Testis (tissue), 2 donors: ENCODE results near the gene BLM.

ENCODE experiments used
- POLR2A ChIP-seq: fragments of 450-650 bp; IDR thresholded peaks from one replicate; pipeline ENCODE4 v1.6.1; 2017; ENCODE audit warnings: antibody characterized with exemption, mild to moderate bottlenecking, moderate library complexity
- TF ChIP-seq, protein P1 (sequence below), 3 experiments: fragments of 450-650 bp in 2 of 3; fragments of 200-600 bp in 1 of 3; sonication (generic) in 1 of 3; IDR thresholded peaks; one replicate each; pipeline ENCODE4 v1.5.1; 2016 to 2019; ENCODE audit warnings: antibody characterized with exemption in 3 of 3, mild to moderate bottlenecking in 2 of 3, moderate library complexity in 1 of 3

DNA sequence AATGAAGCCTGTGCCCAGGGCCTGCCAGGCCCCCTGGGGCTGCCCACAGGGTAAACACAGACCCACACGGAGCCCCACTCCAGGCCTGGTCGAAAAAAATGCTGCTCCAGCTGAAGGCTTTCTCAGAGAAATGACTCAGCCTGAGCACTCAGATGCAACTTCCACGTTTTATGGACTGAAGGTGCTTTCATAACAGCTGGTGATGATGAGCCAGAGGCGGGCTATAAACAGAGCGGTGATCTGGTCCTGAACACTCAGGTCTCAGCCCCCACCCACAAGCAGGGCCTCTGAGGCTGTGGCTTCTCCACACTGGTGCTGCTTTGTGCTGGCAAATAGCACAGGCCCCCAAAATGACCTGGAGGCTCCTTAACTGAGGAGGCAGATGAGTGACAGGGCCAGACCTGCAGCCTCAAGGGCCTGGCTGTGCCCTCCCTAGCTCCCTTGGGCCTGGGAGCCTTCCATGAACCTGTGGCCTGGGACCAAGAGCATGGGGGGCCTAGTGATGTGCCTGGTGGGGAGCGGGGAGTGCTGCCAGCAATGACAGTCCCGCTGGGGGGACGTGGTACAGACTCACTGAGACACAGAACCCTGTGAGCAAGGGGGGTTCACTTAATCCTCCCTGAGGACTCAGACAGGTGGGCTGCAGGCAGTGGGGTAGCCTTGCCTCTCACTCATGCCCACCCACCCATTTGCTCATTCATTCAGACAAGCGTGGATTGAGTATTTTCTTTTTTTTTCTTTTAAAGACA lies 128.2 kb downstream of the BLM start:
- TF ChIP-seq, protein P1, sequence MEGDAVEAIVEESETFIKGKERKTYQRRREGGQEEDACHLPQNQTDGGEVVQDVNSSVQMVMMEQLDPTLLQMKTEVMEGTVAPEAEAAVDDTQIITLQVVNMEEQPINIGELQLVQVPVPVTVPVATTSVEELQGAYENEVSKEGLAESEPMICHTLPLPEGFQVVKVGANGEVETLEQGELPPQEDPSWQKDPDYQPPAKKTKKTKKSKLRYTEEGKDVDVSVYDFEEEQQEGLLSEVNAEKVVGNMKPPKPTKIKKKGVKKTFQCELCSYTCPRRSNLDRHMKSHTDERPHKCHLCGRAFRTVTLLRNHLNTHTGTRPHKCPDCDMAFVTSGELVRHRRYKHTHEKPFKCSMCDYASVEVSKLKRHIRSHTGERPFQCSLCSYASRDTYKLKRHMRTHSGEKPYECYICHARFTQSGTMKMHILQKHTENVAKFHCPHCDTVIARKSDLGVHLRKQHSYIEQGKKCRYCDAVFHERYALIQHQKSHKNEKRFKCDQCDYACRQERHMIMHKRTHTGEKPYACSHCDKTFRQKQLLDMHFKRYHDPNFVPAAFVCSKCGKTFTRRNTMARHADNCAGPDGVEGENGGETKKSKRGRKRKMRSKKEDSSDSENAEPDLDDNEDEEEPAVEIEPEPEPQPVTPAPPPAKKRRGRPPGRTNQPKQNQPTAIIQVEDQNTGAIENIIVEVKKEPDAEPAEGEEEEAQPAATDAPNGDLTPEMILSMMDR (IDR thresholded peaks at IDR 0.05), result no peak
- no peak for TF ChIP-seq POLR2A
